Upper lobe of left lung (tissue), 6 donors: ENCODE measurements around the gene CTH. TPM values are rescaled to one million over a fixed set of nuclear protein-coding genes. Genes with fewer than 3 reads are reported as not detected.

Source experiments
- ATAC-seq, 2 donors: fragments of 200-7000 bp; cut with Tn5 transposase; one replicate each; pipeline ENCODE4 v1.9.1; 2022; ENCODE audit warnings: mild to moderate bottlenecking in 2 of 2, moderate library complexity in 2 of 2; ENCODE audit not compliant: low FRiP score in 2 of 2
- DNase-seq, 2 donors: peaks; one replicate each; pipeline ENCODE4 v3.0.0-alpha.2; 2019 to 2020
- H3K27ac ChIP-seq, 4 donors: fragments of 200-600 bp; sonication (generic); one replicate each; pipeline ENCODE4 v1.5.1; 2016 to 2019
- H3K27me3 ChIP-seq, 4 donors: fragments of 200-600 bp; sonication (generic); one replicate each; pipeline ENCODE4 v1.5.1; 2017 to 2019
- H3K36me3 ChIP-seq, 4 donors: fragments of 200-600 bp; sonication (generic); one replicate each; pipeline ENCODE4 v1.5.1; 2016 to 2019
- H3K4me1 ChIP-seq, 4 donors: fragments of 200-600 bp; sonication (generic); one replicate each; pipeline ENCODE4 v1.5.1; 2018 to 2019
- H3K4me3 ChIP-seq, 4 donors: fragments of 200-600 bp; sonication (generic); one replicate each; pipeline ENCODE4 v1.5.1; 2017 to 2019; ENCODE audit warnings: mild to moderate bottlenecking in 2 of 4, moderate library complexity in 1 of 4
- H3K9me3 ChIP-seq, 4 donors: fragments of 200-600 bp; sonication (generic); one replicate each; pipeline ENCODE4 v1.5.1; 2018 to 2019
- EP300 ChIP-seq, 4 donors: sonication (generic); formaldehyde crosslinking; IDR thresholded peaks; one replicate each; pipeline ENCODE4 v1.5.1; 2017; ENCODE audit warnings: antibody characterized with exemption in 4 of 4, control low read depth in 2 of 4
- POLR2A ChIP-seq, 4 donors: fragments of 450-650 bp; IDR thresholded peaks; one replicate each; pipeline ENCODE4 v1.5.1; 2016 to 2017; ENCODE audit warnings: antibody characterized with exemption in 4 of 4, mild to moderate bottlenecking in 2 of 4
- POLR2AphosphoS5 ChIP-seq, 2 donors: sonication (generic); formaldehyde crosslinking; IDR thresholded peaks; one replicate each; pipeline ENCODE4 v1.5.1; 2017; ENCODE audit warnings: antibody characterized with exemption in 2 of 2
- WGBS, 2 donors: methylation state at CpG; one replicate each; pipeline ENCODE4 v1.1.5; 2017 to 2018; 5-methylcytosine and 5-hydroxymethylcytosine counted together
- total RNA-seq, 6 donors: library from RNA; depleted of rRNA in 4 of 6; stranded (reverse); fragments of >200 nt in 4 of 6; gene quantifications; one replicate each; pipeline versions ENCODE4 v1.1.0 to v1.2.1, GENCODE V29; 2016 to 2021
- TF ChIP-seq, protein P1 (sequence below), 6 experiments: fragments of 450-650 bp in 4 of 6; fragments of 200-600 bp in 2 of 6; sonication (generic) in 2 of 6; IDR thresholded peaks; one replicate each; pipeline ENCODE4 v1.5.1; 2016 to 2019; ENCODE audit warnings: antibody characterized with exemption in 6 of 6
- donor health status: DM: no; HTN: no; CAD: no; lungs with moderate emphysema.
- donor health status: DM: no; HTN: yes; CAD: no; lungs with severe emphysema.

Gene CTH
- total RNA-seq, 6 donors from 2014 or later, result 2.4 to 9.7 (median 5.9) TPM

DNA sequence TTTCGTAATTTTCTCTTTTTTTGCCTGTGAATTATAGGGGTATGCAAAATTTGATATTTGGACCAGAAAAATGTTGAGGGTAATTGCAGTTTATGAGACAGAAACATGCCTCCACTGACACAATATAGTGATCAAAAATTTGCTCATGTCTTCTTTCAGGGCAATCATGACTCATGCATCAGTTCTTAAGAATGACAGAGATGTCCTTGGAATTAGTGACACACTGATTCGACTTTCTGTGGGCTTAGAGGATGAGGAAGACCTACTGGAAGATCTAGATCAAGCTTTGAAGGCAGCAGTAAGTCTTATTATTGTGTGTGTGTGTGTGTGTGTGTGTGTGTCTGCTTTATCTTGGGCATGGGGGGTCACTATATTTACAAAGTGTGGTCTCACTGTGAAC is 27.5 kb downstream of the CTH start:
- H3K27ac ChIP-seq, result no peak overlapping the region
- 86 to 88% methylated on average over 2 of the region's 2 CpGs for WGBS, 2 donors
- TF ChIP-seq, protein P1, sequence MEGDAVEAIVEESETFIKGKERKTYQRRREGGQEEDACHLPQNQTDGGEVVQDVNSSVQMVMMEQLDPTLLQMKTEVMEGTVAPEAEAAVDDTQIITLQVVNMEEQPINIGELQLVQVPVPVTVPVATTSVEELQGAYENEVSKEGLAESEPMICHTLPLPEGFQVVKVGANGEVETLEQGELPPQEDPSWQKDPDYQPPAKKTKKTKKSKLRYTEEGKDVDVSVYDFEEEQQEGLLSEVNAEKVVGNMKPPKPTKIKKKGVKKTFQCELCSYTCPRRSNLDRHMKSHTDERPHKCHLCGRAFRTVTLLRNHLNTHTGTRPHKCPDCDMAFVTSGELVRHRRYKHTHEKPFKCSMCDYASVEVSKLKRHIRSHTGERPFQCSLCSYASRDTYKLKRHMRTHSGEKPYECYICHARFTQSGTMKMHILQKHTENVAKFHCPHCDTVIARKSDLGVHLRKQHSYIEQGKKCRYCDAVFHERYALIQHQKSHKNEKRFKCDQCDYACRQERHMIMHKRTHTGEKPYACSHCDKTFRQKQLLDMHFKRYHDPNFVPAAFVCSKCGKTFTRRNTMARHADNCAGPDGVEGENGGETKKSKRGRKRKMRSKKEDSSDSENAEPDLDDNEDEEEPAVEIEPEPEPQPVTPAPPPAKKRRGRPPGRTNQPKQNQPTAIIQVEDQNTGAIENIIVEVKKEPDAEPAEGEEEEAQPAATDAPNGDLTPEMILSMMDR (IDR thresholded peaks at IDR 0.05), result no peak
- TF ChIP-seq POLR2A (IDR thresholded peaks at IDR 0.05) (no peak), EP300 (IDR thresholded peaks at IDR 0.05) (no peak)
- H3K4me1 ChIP-seq, result peaks cover 0 to 7% (median 1%) of the 10 kb centered on the region in 4 donors
- DNase-seq (no peak), ATAC-seq (no peak)
- no peak overlapping the region for H3K4me3 ChIP-seq
- no peaks in the 10 kb centered on the region for H3K27me3 ChIP-seq
- H3K9me3 ChIP-seq, result no peaks in the 10 kb centered on the region
- peaks cover 0 to 16% (median 2%) of the 10 kb centered on the region in 4 donors for H3K36me3 ChIP-seq

- DNase-seq (no peak), ATAC-seq (no peak)
- no peaks in the 10 kb centered on the region for H3K9me3 ChIP-seq
- peaks cover 0 to 8% (median 0%) of the 10 kb centered on the region in 4 donors for H3K36me3 ChIP-seq
- H3K27me3 ChIP-seq, result no peaks in the 10 kb centered on the region
- no peak overlapping the region for H3K4me3 ChIP-seq
- no peak overlapping the region for H3K27ac ChIP-seq
- H3K4me1 ChIP-seq, result peaks cover 0 to 7% (median 1%) of the 10 kb centered on the region in 4 donors
- WGBS, 2 donors, result 89 to 97% methylated on average over 2 of the region's 2 CpGs
- TF ChIP-seq, protein P1 (IDR thresholded peaks at IDR 0.05), result no peak
- TF ChIP-seq POLR2A (IDR thresholded peaks at IDR 0.05) (no peak), POLR2AphosphoS5 (IDR thresholded peaks at IDR 0.05) (no peak), EP300 (IDR thresholded peaks at IDR 0.05) (no peak)
These were observed 29.7 kb downstream of the CTH start for GRCh38 chr1:70440642-70441391.

- Histone ChIP-seq H3K27me3 (no peaks in the 10 kb centered on the region), H3K27ac (no peak overlapping the region), H3K9me3 (no peaks in the 10 kb centered on the region), H3K36me3 (peaks cover 0 to 7% (median 0%) of the 10 kb centered on the region in 4 donors), H3K4me3 (no peak overlapping the region), H3K4me1 (peaks cover 0 to 7% (median 1%) of the 10 kb centered on the region in 4 donors)
- ATAC-seq (no peak), DNase-seq (no peak)
- WGBS, 2 donors, result 45 to 56% methylated on average over 5 of the region's 5 CpGs
- no peak for TF ChIP-seq POLR2A (IDR thresholded peaks at IDR 0.05)
- TF ChIP-seq POLR2AphosphoS5 (IDR thresholded peaks at IDR 0.05), result no peak
These were observed 30.4 kb downstream of the CTH start for GRCh38 chr1:70441392-70442035.

DNA sequence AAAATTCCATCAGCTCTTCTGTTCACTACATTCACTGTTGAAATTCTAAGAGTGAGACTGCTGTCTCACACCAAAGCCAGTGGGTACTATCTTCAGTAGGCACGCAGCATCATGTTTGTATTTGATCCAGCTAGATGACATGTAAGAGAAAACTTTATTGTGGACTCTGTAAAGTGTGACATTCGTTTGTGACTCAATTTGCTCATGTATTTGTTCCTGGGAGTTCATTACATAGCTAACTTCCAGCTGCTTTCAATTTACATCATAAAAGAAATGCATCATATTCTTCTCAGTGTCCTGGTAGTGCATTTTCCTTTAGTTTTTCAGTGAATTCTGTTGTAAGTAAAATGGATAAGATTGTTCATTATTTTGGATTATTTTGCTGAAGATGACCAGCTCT is 31.4 kb downstream of the CTH start:
- H3K4me1 ChIP-seq, result peaks cover 0 to 7% (median 1%) of the 10 kb centered on the region in 4 donors
- WGBS, 2 donors, result 72 to 76% methylated on average over 2 of the region's 2 CpGs

DNA sequence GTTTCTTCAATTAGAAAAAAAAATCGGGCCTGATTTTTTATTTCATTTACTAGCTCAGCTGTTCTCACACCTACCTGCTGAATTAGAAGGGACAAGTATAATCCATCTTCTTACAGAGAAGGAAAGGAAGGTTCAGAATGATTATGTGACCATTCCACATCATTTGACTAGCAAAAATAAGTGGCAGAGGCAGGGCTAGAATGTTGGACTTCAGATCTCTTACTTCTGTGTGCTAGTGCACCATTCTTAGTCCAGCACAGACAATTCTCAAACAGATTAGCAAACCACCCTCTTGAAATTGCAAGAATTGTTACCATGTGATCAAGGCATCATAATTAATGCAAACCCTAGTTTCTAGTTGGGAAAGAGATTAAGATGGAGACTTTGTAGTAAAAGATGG is 32.7 kb downstream of the CTH start:
- Histone ChIP-seq H3K4me3 (no peak overlapping the region), H3K4me1 (peaks cover 0 to 7% (median 1%) of the 10 kb centered on the region in 4 donors), H3K9me3 (no peaks in the 10 kb centered on the region), H3K36me3 (peaks cover 0 to 7% (median 0%) of the 10 kb centered on the region in 4 donors), H3K27me3 (no peaks in the 10 kb centered on the region), H3K27ac (no peak overlapping the region)
- TF ChIP-seq, protein P1 (IDR thresholded peaks at IDR 0.05), result no peak
- TF ChIP-seq POLR2A (IDR thresholded peaks at IDR 0.05) (no peak), POLR2AphosphoS5 (IDR thresholded peaks at IDR 0.05) (no peak), EP300 (IDR thresholded peaks at IDR 0.05) (no peak)
- ATAC-seq, result no peak
- 79 to 95% methylated on average over 1 of the region's 1 CpG for WGBS, 2 donors
- no peak for DNase-seq

More for the DNA sequence above, 31.4 kb downstream of the CTH start:
- DNase-seq (no peak), ATAC-seq (no peak)
- Histone ChIP-seq H3K27ac (no peak overlapping the region), H3K27me3 (no peaks in the 10 kb centered on the region), H3K36me3 (peaks cover 0 to 7% (median 0%) of the 10 kb centered on the region in 4 donors), H3K9me3 (no peaks in the 10 kb centered on the region), H3K4me3 (no peak overlapping the region)
- TF ChIP-seq, protein P1 (IDR thresholded peaks at IDR 0.05), result no peak
- TF ChIP-seq POLR2AphosphoS5 (IDR thresholded peaks at IDR 0.05) (no peak), EP300 (IDR thresholded peaks at IDR 0.05) (no peak), POLR2A (IDR thresholded peaks at IDR 0.05) (no peak)
